ENCODE measurements around the gene LRRC71. TPM values are rescaled to one million over a fixed set of nuclear protein-coding genes. Genes with fewer than 3 reads are reported as not detected.

Gene LRRC71
- total and polyA plus RNA-seq, 2 of the 4 experiments (the other 2 are of a cell fraction): 0.50 TPM; not detected in 1

GRCh38 chr1:156958247-156958714 is 37.8 kb downstream of the LRRC71 start:
- Histone ChIP-seq H3K56ac (ENCODE audit: extremely low read depth, insufficient read depth, low read length) (no peak overlapping the region), H2BK5ac (ENCODE audit: low read depth, low read length, poor library complexity, severe bottlenecking) (no peak overlapping the region), H2AK9ac (replicated peaks; ENCODE audit: low read depth, low read length, poor library complexity) (no peak overlapping the region), H4K20me1 (ENCODE audit: insufficient read depth, low read length) (no peaks in the 10 kb centered on the region), H4K5ac (ENCODE audit: low read depth, low read length) (no peak overlapping the region), H3K9me1 (ENCODE audit: insufficient read depth, low read length) (peaks cover 8% of the 10 kb centered on the region; the same call in 1 of the 2 replicates), H2AK5ac (ENCODE audit: low read depth, low read length) (no peak overlapping the region), H4K91ac (ENCODE audit: insufficient read depth, low read depth, low read length) (no peak overlapping the region), H3K36me3 (ENCODE audit: control insufficient read depth, insufficient read depth, low read length) (peaks cover 60% of the 10 kb centered on the region), H2BK120ac (ENCODE audit: low read depth, low read length) (no peak overlapping the region), H4K8ac (ENCODE audit: low read depth in 2 of 2, low read length in 2 of 2) (no peak overlapping the region), H3K27ac (ENCODE audit: insufficient read depth, low read length) (no peak overlapping the region), H2AFZ (replicated peaks; ENCODE audit: low read length, poor library complexity) (no peak overlapping the region), H3K4me2 (ENCODE audit: low read depth, low read length) (no peak overlapping the region), H3K23ac (ENCODE audit: low read depth, low read length) (no peak overlapping the region), H3K18ac (ENCODE audit: low read depth, low read length) (no peak overlapping the region), H3K27me3 (ENCODE audit: control insufficient read depth, insufficient read depth, low read length) (no peaks in the 10 kb centered on the region), H2BK15ac (ENCODE audit: low read depth, low read length) (no peak overlapping the region), H3K4ac (ENCODE audit: low read depth, low read length) (no peak overlapping the region), H3K14ac (replicated peaks; ENCODE audit: low read depth, low read length) (no peak overlapping the region), H3K9ac (ENCODE audit: low read depth, low read length) (no peak overlapping the region), H3K79me1 (ENCODE audit: low read depth in 1 of 2, low read length in 2 of 2) (no peaks in the 10 kb centered on the region; a peak in 1 of 4 replicates), H3K4me3 (ENCODE audit: insufficient read depth, low read depth, low read length) (no peak overlapping the region), H2BK20ac (ENCODE audit: low read depth, low read length) (no peak overlapping the region), H3K9me3 (ENCODE audit: control insufficient read depth, insufficient read depth, low read length) (no peaks in the 10 kb centered on the region), H3K4me1 (ENCODE audit: control insufficient read depth, insufficient read depth, low read length) (peaks cover 3% of the 10 kb centered on the region; the same call in 1 of the 2 replicates)
- intact Hi-C loops (cut with micrococcal nuclease): no loop called here
- no CpG with 5 or more reads among the region's 2 CpGs for WGBS, 2 experiments (ENCODE audit: extremely low coverage in 2 of 2, insufficient read length in 1 of 2)
- in situ Hi-C loops (cut with MboI; ENCODE audit: low sequenced_read_pairs): no loop called here
- ChIA-PET POLR2A (ENCODE audit: unreplicated experiment) (no interaction called here), CTCF (no interaction called here)
- no TSS peak for BruUV-seq (replicated peaks)
- TF ChIP-seq NFE2L2 (IDR thresholded peaks at IDR 0.05; ENCODE audit: low read depth, low read length): no peak
- no peak for TF ChIP-seq POLR2A (IDR thresholded peaks at IDR 0.05; ENCODE audit: low read depth, low read length)
- TF ChIP-seq MAFK (IDR thresholded peaks at IDR 0.05; ENCODE audit: low read depth, low read length): no peak
- no peak for TF ChIP-seq SMC3 (IDR thresholded peaks at IDR 0.05; ENCODE audit: low read depth, low read length)
- TF ChIP-seq CTCF (conservative IDR thresholded peaks at IDR 0.05; ENCODE audit: low read depth, low read length): no peak
- no peak for TF ChIP-seq MAZ (IDR thresholded peaks at IDR 0.05; ENCODE audit: borderline replicate concordance, low read depth, low read length)
- TF ChIP-seq CEBPB (IDR thresholded peaks at IDR 0.05; ENCODE audit: low read depth, low read length): no peak
- no peak for TF ChIP-seq RFX5 (IDR thresholded peaks at IDR 0.05; ENCODE audit: low read depth, low read length)
- no peak for TF ChIP-seq RAD21 (IDR thresholded peaks at IDR 0.05; ENCODE audit: low read length)
- TF ChIP-seq BHLHE40 (IDR thresholded peaks at IDR 0.05; ENCODE audit: low read depth, low read length): no peak
- no peak for TF ChIP-seq FOS (IDR thresholded peaks at IDR 0.05; ENCODE audit: low read depth, low read length)
- TF ChIP-seq ELK1 (IDR thresholded peaks at IDR 0.05; ENCODE audit: borderline replicate concordance, low read depth, low read length): no peak
- TF ChIP-seq CHD1 (IDR thresholded peaks at IDR 0.05; ENCODE audit: low read depth, low read length): no peak
- no peak for TF ChIP-seq USF2 (IDR thresholded peaks at IDR 0.05; ENCODE audit: low read depth, low read length)
- TF ChIP-seq RCOR1 (IDR thresholded peaks at IDR 0.05; ENCODE audit: insufficient replicate concordance, low read length): no peak
- ATAC-seq (ENCODE audit: low read depth): no peak
- dilution Hi-C loops (cut with HindIII; ENCODE audit: low sequenced_read_pairs, unreplicated experiment): no loop called here
- no peak for DNase-seq

All from IMR-90 (cell line).